GM18517 (cell line): ENCODE data around the gene BAD.

ENCODE experiments used
- ATAC-seq: cut with Tn5 transposase; IDR thresholded peaks from one replicate; pipeline ENCODE4 v1.9.1; 2021; ENCODE audit warnings: mild to moderate bottlenecking, moderate library complexity; ENCODE audit not compliant: unreplicated experiment

The BAD gene

DNA sequence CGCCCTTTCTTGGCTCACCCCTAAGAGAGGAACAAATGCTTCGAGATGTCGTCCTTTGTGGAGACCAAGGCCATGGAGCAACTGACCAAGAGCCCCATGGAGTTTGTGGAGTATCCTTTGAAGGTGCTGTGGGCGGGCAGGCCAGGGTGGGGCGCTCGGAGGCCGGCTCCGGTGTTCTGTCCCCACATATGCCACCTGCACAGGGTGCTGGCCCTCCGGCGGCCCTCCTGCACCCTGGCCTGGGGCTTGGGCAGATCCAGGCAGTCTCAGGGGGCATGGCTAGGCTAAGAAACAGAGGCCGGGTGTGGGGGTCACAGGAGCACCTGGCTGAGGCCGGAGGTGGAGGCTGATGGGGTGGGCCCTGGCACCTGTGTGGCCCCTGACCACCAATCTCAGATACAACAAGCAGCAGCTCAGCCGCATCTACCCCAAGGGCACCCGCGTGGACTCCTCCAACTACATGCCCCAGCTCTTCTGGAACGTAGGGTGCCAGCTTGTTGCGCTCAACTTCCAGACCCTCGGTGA lies 22.8 kb downstream of the BAD start:
- ATAC-seq = no peak

DNA sequence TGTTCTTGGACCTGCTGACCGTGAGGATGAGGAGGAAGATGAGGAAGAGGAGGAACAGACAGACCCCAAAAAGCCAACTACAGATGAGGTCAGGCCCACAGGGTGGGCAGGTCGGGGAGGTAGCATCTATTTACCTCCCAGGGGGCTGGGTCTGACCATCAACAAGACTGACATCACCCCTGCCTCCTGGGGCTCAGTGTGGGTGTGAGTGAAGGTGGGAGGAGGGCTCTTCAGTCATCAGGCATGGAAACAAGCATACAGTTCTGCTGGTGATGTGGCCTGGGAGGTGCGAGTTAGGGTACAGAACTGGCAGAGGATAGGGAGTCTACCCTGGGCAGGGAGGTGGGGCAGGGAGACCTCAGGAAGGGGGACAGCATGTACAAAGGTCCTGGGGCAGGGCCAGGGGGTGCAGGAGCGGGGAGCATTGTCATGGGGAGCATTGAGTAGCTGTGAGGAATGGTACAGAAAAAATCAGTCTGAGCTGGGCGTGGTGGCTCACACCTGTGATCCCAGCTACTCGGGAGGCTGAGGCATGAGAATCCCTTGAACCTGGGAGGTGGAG lies 24.2 kb downstream of the BAD start:
- no peak for ATAC-seq

DNA sequence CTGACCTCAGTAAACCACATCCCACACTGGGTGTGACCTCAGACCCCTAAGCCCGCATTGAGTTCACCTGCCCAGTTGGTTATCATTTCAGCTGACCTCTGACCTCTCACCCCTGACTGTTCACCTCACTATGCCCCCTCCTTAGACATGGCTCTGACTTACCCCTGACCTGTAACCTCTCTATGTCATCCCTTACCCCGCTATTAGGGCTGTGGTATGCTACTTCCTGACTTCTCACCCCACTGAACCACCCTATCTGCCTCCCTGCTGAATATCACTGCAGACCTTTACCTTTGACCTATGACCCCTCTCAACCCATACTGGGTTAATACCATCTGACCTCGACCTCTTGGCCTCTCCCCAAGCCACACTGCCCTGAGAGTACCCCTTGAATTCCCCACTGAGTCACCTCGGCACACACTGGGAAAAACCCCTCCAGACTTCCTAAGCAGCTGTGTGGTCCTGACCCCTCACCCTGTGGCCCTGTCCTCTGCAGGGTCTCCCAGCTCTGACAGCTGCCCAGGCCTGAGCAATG lies 24.9 kb downstream of the BAD start:
- no peak for ATAC-seq

DNA sequence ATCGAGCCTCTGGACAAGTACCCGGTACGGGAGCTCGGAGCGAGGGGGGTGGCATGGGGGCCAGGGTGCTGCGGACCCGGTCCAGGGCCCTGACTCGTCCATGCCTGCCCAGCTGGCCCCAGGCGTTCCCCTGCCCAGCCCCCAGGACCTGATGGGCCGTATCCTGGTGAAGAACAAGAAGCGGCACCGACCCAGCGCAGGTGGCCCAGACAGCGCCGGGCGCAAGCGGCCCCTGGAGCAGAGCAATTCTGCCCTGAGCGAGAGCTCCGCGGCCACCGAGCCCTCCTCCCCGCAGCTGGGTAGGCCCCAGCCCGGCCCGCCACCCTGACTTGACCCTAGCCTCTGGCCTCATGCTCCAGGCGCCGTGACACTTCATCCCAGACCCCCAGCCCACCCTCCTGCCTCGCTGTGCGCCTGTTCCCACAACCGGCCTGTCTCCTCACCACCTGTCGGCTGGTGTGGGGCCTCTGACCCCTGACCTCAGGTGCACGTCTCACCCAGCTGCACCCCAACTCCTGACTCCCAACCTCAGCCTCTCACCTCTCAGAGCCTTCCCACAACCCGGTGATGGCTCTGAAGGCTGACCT lies 25.4 kb downstream of the BAD start:
- no peak for ATAC-seq

GRCh38 chr11:64258356-64258755 lies 26.1 kb downstream of the BAD start:
- ATAC-seq = no peak

GRCh38 chr11:64256300-64256699 lies 28.2 kb downstream of the BAD start:
- no peak for ATAC-seq

GRCh38 chr11:64255135-64256128 lies 29.0 kb downstream of the BAD start:
- ATAC-seq = no peak

GRCh38 chr11:64254326-64254725 lies 30.1 kb downstream of the BAD start:
- ATAC-seq = no peak

- no peak for ATAC-seq
Measured at GRCh38 chr11:64253481-64253880, 31.0 kb downstream of the BAD start.

DNA sequence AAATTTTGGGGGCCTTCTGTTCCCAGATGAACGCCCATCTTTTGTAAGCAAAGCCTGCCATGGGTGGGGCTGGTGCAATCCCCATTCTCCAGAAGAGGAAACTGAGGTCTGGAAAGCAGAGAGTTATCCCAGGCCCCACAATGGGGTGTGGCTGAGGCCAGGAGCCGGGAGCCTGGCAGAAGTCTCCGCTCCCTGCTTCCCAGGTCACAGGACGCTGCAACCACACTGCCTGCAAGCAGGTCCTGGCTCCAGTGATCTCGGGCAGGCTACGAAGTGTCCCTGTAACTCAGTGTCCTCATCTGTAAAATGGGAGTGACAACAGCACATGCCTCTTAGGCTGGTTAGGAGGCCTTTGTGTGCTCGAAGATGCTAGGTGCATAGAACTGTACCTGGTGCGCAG lies 31.4 kb downstream of the BAD start:
- ATAC-seq = no peak

DNA sequence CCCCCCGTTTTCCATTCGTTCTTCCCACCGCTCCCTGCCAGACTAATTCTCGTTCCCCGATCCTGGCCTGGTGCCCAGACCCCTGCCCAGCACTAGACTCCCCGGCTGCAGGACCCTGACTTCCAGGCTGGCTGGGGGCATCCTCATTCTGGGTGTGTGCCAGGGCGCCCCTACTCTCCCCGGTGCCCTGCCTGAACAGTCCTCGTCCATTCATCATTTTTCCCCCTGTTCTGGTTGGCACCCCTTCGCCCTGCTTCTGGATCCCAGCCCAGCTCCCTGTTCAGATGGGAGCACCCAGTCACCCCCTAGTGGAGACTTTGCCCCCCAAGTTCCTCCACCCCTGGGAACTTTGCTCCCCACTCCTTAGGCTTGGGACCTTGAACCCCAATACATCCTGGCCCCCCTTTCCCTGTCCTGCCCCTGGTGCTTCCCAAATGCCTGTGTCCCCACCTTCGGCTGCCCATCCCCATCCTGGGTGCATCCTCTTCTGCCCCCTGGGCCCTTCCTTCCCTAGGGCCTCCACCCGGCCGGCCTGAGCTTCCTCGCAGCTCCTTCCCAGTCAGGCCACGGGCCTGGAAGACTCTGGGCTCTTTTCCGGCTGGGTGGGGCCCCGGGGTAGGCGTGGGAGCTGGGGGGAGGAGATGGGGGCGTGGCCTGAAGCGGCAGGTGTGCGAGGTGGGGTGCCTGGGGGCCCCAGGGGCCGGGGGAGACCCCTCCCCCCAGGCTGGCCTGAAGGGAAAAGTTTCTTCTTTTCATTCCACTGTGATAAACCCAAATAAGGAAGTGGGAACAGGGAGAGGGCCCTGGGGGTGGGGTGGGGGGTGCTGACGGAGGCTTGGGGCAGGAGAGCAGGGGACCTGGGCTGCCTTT lies 32.2 kb downstream of the BAD start:
- no peak for ATAC-seq

GRCh38 chr11:64251753-64252002 lies 32.8 kb downstream of the BAD start:
- ATAC-seq = no peak

GRCh38 chr11:64251016-64251752 lies 33.3 kb downstream of the BAD start, which contains the start of gene PLCB3:
Gene PLCB3 (plus strand): TSS chr11:64251530. CDS start chr11:64251650, 120 bp downstream.
- ATAC-seq = no peak

DNA sequence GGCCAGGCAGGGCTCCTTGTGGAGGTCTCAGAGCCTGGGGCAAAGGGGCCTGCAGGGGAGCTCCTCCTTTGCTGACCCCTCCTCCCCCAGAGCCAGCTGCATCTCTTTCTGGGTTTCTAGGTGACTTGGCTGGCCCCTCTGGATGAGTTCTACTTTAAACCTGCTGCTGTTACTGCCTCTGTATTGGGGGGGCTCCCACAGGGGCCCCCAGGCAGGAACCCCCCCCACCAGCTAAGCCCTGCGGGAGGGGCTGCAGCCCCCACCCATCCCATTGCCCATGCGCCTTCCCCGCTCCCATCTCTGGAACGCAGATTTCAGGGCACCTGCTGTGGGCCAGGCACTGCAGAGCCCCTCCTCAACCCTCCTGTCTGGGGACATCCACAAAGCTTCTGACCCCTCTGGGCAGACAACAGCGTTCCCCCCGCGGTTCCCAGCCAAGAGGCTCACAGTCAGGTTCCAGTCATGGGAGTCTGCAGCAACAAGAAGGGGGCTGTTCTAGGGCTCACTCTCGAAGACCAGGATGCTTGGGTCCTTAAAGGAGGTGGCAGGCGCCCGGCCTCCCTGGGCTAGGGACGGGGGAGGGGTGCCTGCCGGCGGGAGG lies 34.0 kb downstream of the BAD start:
- no peak for ATAC-seq

GRCh38 chr11:64249563-64250414 lies 34.7 kb downstream of the BAD start:
- no peak for ATAC-seq

DNA sequence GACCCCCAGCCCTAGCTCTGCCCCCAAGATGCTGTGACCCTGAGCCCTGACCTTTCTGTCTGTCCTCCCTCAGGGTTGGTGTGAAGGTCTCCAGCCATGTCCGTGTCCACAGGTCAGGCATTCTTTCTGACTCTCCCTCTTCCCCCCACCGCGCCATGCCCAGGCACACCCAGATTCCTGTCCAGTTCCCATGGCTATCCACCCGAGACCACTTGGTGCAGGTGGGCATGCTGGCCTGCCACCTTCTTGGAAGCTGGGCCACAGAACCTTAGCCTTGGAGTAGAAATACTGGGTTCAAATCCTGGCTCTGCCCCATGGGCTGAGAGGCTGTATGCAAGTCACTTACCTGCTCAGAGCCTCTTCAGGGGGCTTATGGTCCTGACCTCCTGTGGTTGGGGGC lies 35.4 kb downstream of the BAD start:
- no peak for ATAC-seq

- ATAC-seq = no peak
Measured at GRCh38 chr11:64248578-64248977, 35.9 kb downstream of the BAD start.

GRCh38 chr11:64247729-64248531 lies 36.5 kb downstream of the BAD start:
- ATAC-seq = no peak
